Measurements from ENCODE around the gene TACSTD2.

DNA sequence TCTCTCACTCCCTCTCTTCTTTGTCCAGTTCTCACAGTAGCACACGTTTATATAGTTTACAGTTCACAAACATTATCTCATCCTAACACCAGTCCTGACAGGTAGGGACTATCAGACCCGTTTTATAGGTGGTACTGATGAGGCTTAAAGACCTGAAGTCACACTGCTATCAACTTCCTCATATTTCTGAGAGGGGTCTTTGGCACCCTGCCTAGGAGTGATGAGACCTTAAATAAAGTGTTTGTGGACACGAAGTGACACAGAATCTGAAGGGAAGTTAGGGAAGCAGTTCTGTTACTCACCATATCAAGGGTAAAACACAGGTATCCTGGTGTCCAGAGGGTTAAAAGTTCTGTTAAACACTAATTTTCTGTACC is 590 bp upstream of the TACSTD2 start:
- TF ChIP-seq, protein P1, sequence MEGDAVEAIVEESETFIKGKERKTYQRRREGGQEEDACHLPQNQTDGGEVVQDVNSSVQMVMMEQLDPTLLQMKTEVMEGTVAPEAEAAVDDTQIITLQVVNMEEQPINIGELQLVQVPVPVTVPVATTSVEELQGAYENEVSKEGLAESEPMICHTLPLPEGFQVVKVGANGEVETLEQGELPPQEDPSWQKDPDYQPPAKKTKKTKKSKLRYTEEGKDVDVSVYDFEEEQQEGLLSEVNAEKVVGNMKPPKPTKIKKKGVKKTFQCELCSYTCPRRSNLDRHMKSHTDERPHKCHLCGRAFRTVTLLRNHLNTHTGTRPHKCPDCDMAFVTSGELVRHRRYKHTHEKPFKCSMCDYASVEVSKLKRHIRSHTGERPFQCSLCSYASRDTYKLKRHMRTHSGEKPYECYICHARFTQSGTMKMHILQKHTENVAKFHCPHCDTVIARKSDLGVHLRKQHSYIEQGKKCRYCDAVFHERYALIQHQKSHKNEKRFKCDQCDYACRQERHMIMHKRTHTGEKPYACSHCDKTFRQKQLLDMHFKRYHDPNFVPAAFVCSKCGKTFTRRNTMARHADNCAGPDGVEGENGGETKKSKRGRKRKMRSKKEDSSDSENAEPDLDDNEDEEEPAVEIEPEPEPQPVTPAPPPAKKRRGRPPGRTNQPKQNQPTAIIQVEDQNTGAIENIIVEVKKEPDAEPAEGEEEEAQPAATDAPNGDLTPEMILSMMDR (conservative IDR thresholded peaks at IDR 0.05; ENCODE audit: low read length): no peak
- TF ChIP-seq EZH2phosphoT487 (IDR thresholded peaks at IDR 0.05; ENCODE audit: borderline replicate concordance): no peak
